HepG2 (cell line): ENCODE measurements around the gene UNC13D. TPM values are rescaled to one million over a fixed set of nuclear protein-coding genes. Genes with fewer than 3 reads are reported as not detected.

Experiments used
- EP300 ChIP-seq, 3 experiments: sonication (generic) in 1 of 3; formaldehyde crosslinking in 1 of 3; IDR thresholded peaks; 2 replicates each; pipeline versions ENCODE4 v1.5.1 to v1.6.1; 2011 to 2020; ENCODE audit warnings: low read depth in 2 of 3, low read length in 2 of 3, borderline replicate concordance in 1 of 3, improper control_type of control experiment in 1 of 3, mild to moderate bottlenecking in 1 of 3, missing genetic modification reagents in 1 of 3, moderate library complexity in 1 of 3
- KLF9 ChIP-seq: IDR thresholded peaks from 2 replicates; pipeline ENCODE4 v1.6.1; 2016; ENCODE audit warnings: low read depth
- MBD4 ChIP-seq: IDR thresholded peaks from 2 replicates; pipeline ENCODE4 v1.6.1; 2012; ENCODE audit warnings: low read length, inconsistent platforms, borderline replicate concordance
- NRL ChIP-seq: sonication (generic); formaldehyde crosslinking; IDR thresholded peaks from 2 replicates; pipeline ENCODE4 v1.5.0; 2020; ENCODE audit warnings: missing genetic modification reagents, mild to moderate bottlenecking, moderate library complexity, borderline replicate concordance
- ZNF337 ChIP-seq: sonication (generic); formaldehyde crosslinking; IDR thresholded peaks from 2 replicates; pipeline ENCODE4 v1.5.1; 2020; ENCODE audit warnings: missing genetic modification reagents, low read depth, mild to moderate bottlenecking, borderline replicate concordance
- polyA plus RNA-seq, 8 experiments: library from polyadenylated mRNA; depleted of rRNA in 3 of 8; stranded (reverse) in 7 of 8; unstranded in 1 of 8; fragments of >200 nt; fragmentation: Illumina TruSeq in 4 of 8; extraction: Trizol in 4 of 8; gene quantifications; 2 replicates each; pipeline versions ENCODE4 v1.2.1 to v1.2.3, GENCODE V29; 2011 to 2016; ENCODE audit warnings: low read depth in 4 of 8, missing spikeins in 1 of 8, mixed read lengths in 1 of 8; ENCODE audit not compliant: insufficient read depth in 1 of 8
- total RNA-seq, 5 experiments: library from RNA; depleted of rRNA; stranded (reverse); fragments of >200 nt; fragmentation: Illumina TruSeq; extraction: Trizol; gene quantifications; 2 replicates each; pipeline ENCODE4 v1.2.3, GENCODE V29; 2016; ENCODE audit warnings: low read depth in 1 of 5
- TF ChIP-seq, protein P1 (sequence below): IDR thresholded peaks from 2 replicates; pipeline ENCODE4 v1.6.1; 2016; ENCODE audit warnings: low read depth, control low read depth
- TF ChIP-seq, protein P2 (sequence below): sonication (generic); formaldehyde crosslinking; IDR thresholded peaks from 2 replicates; pipeline ENCODE4 v1.4.0; 2020; ENCODE audit warnings: mild to moderate bottlenecking, missing genetic modification reagents, borderline replicate concordance
- TF ChIP-seq, protein P3 (sequence below): sonication (generic); formaldehyde crosslinking; IDR thresholded peaks from 2 replicates; pipeline ENCODE4 v1.4.0; 2020; ENCODE audit warnings: missing genetic modification reagents; ENCODE audit errors: not compliant biosample characterization
- TF ChIP-seq, protein P4 (sequence below): sonication (generic); formaldehyde crosslinking; IDR thresholded peaks from 2 replicates; pipeline ENCODE4 v1.4.0; 2020; ENCODE audit warnings: missing genetic modification reagents, mild to moderate bottlenecking, borderline replicate concordance
- TF ChIP-seq, protein P5 (sequence below): sonication (generic); formaldehyde crosslinking; IDR thresholded peaks from 2 replicates; pipeline ENCODE4 v1.4.0; 2020; ENCODE audit warnings: missing genetic modification reagents, low read depth, mild to moderate bottlenecking, borderline replicate concordance

UNC13D gene
- total and polyA plus RNA-seq, 2 of the 13 experiments (the other 11 are each of a cell fraction or from before 2014, with no cell fraction given): 29.7 to 42.7 TPM

DNA sequence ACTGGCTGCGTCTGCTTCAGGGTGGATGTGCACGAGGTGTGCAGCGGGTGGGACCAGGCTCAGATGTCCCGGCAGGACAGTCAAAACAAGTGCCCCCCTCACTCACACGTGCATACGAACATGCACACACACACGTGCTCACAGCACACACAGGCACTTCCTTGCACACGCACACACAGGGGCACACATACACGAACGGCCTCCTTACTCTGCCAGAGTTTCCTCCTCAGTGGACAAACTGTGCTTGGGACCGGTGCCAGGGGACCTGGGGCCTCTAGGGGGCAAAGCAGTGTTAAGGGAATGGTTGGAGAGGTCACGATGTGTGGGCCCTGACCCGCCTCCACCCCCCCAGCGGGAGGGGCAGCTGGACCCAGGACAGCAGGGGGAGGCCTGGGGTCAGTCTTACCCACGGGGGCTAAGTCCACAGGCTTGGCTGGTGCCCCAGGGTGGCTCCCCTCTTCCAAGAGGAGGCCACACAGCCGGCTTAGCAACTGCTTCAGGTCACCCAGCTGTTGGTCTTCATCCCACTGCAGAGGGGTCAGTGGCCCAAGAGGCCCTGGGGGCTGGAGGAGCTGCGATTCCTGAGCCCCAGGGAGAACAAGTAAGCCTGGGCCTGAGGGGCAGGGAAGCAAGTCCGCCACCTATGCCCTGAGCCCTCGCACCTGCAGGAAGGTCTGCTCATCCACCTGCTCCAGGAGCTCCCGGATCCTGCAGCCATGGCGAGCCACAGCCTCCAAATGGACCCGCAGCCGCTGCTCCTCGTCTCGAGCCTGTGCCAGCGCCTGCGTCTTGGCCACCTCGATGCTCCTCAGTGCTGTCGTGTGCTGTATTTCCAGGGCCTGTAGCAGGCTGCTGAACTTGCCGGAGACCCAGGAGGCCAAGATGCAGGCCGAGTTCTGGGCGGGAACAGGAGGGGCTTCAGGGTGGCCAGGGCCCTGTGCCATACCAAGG, 47.7 kb upstream of the UNC13D start (continued):
- TF ChIP-seq, protein P1, sequence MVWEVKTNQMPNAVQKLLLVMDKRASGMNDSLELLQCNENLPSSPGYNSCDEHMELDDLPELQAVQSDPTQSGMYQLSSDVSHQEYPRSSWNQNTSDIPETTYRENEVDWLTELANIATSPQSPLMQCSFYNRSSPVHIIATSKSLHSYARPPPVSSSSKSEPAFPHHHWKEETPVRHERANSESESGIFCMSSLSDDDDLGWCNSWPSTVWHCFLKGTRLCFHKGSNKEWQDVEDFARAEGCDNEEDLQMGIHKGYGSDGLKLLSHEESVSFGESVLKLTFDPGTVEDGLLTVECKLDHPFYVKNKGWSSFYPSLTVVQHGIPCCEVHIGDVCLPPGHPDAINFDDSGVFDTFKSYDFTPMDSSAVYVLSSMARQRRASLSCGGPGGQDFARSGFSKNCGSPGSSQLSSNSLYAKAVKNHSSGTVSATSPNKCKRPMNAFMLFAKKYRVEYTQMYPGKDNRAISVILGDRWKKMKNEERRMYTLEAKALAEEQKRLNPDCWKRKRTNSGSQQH (CRISPR knock-in tag): 0 out of 2 replicates have a peak, but pooled peaks have one; percentile 22
- TF ChIP-seq NRL (CRISPR knock-in tag) (no peak; the same call in 1 of the 2 replicates), KLF9 (CRISPR knock-in tag) (0 out of 2 replicates have a peak, but pooled peaks have one; percentile 62), EP300 (IDR thresholded peaks at IDR 0.05; ENCODE audit: low read depth in 2 of 2, low read length in 2 of 2) (peak in 1 of 2 experiments; percentile 50; a peak in 1 of 4 replicates), EP300 (CRISPR knock-in tag; IDR thresholded peaks at IDR 0.05; ENCODE audit: borderline replicate concordance) (no peak; the same call in 1 of the 2 replicates), ZNF337 (CRISPR knock-in tag) (0 out of 2 replicates have a peak, but pooled peaks have one; percentile 42), MBD4 (no peak)
- TF ChIP-seq, protein P2, sequence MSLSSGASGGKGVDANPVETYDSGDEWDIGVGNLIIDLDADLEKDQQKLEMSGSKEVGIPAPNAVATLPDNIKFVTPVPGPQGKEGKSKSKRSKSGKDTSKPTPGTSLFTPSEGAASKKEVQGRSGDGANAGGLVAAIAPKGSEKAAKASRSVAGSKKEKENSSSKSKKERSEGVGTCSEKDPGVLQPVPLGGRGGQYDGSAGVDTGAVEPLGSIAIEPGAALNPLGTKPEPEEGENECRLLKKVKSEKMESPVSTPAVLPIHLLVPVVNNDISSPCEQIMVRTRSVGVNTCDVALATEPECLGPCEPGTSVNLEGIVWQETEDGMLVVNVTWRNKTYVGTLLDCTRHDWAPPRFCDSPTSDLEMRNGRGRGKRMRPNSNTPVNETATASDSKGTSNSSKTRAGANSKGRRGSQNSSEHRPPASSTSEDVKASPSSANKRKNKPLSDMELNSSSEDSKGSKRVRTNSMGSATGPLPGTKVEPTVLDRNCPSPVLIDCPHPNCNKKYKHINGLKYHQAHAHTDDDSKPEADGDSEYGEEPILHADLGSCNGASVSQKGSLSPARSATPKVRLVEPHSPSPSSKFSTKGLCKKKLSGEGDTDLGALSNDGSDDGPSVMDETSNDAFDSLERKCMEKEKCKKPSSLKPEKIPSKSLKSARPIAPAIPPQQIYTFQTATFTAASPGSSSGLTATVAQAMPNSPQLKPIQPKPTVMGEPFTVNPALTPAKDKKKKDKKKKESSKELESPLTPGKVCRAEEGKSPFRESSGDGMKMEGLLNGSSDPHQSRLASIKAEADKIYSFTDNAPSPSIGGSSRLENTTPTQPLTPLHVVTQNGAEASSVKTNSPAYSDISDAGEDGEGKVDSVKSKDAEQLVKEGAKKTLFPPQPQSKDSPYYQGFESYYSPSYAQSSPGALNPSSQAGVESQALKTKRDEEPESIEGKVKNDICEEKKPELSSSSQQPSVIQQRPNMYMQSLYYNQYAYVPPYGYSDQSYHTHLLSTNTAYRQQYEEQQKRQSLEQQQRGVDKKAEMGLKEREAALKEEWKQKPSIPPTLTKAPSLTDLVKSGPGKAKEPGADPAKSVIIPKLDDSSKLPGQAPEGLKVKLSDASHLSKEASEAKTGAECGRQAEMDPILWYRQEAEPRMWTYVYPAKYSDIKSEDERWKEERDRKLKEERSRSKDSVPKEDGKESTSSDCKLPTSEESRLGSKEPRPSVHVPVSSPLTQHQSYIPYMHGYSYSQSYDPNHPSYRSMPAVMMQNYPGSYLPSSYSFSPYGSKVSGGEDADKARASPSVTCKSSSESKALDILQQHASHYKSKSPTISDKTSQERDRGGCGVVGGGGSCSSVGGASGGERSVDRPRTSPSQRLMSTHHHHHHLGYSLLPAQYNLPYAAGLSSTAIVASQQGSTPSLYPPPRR: peak; percentile 80; the same call in 1 of the 2 replicates
- TF ChIP-seq, protein P3, sequence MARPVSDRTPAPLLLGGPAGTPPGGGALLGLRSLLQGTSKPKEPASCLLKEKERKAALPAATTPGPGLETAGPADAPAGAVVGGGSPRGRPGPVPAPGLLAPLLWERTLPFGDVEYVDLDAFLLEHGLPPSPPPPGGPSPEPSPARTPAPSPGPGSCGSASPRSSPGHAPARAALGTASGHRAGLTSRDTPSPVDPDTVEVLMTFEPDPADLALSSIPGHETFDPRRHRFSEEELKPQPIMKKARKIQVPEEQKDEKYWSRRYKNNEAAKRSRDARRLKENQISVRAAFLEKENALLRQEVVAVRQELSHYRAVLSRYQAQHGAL (CRISPR knock-in tag): no peak
- TF ChIP-seq, protein P4, sequence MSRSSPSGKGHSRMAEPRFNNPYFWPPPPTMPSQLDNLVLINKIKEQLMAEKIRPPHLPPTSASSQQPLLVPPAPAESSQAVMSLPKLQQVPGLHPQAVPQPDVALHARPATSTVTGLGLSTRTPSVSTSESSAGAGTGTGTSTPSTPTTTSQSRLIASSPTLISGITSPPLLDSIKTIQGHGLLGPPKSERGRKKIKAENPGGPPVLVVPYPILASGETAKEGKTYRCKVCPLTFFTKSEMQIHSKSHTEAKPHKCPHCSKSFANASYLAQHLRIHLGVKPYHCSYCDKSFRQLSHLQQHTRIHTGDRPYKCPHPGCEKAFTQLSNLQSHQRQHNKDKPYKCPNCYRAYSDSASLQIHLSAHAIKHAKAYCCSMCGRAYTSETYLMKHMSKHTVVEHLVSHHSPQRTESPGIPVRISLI (CRISPR knock-in tag): peak; percentile 38; the same call in 1 of the 2 replicates
- TF ChIP-seq, protein P5, sequence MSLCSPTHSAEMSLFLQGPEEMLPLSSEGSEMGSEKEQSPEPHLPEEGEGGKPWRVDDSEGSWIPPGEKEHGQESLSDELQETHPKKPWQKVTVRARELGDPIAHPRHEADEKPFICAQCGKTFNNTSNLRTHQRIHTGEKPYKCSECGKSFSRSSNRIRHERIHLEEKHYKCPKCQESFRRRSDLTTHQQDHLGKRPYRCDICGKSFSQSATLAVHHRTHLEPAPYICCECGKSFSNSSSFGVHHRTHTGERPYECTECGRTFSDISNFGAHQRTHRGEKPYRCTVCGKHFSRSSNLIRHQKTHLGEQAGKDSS (CRISPR knock-in tag): peak; percentile 55; the same call in 1 of the 2 replicates
